Mesenchymal stem cell (in vitro differentiated cells and primary cell): ENCODE results near the gene RCL1.
A peak's percentile ranks its signal among the peaks of the same experiment; 100 is the strongest.

Experiments
- DNase-seq: peaks from one replicate; pipeline ENCODE4 v3.0.0-alpha.2; 2013
- H2AFZ ChIP-seq: one replicate; pipeline ENCODE4 v1.6.1; 2013; ENCODE audit warnings: low read depth, mild to moderate bottlenecking, control low read depth, inconsistent platforms, low read length, moderate library complexity
- H2AK5ac ChIP-seq: 2 replicates; pipeline ENCODE4 v1.6.1; 2013; ENCODE audit warnings: low read length, moderate library complexity, mild to moderate bottlenecking, inconsistent platforms; ENCODE audit not compliant: severe bottlenecking
- H2BK120ac ChIP-seq: one replicate; pipeline ENCODE4 v1.6.1; 2013; ENCODE audit warnings: low read depth, mild to moderate bottlenecking, inconsistent platforms, low read length, moderate library complexity
- H2BK12ac ChIP-seq, 2 experiments: one replicate each; pipeline ENCODE4 v1.6.1; 2013; ENCODE audit warnings: inconsistent platforms in 2 of 2, low read length in 2 of 2, mild to moderate bottlenecking in 2 of 2, moderate library complexity in 2 of 2, control low read depth in 1 of 2
- H2BK15ac ChIP-seq: one replicate; pipeline ENCODE4 v1.6.1; 2013; ENCODE audit warnings: mild to moderate bottlenecking, low read depth, inconsistent platforms; ENCODE audit not compliant: poor library complexity, severe bottlenecking
- H2BK5ac ChIP-seq: 2 replicates; pipeline ENCODE4 v1.6.1; 2013; ENCODE audit warnings: low read depth, mild to moderate bottlenecking, low read length, control low read depth, inconsistent platforms; ENCODE audit not compliant: poor library complexity, severe bottlenecking
- H3K14ac ChIP-seq, 2 experiments: one replicate each; pipeline ENCODE4 v1.6.1; 2013; ENCODE audit warnings: inconsistent platforms in 2 of 2, low read length in 2 of 2, control low read depth in 1 of 2, mild to moderate bottlenecking in 1 of 2, moderate library complexity in 1 of 2
- H3K18ac ChIP-seq, 2 experiments: one replicate each; pipeline ENCODE4 v1.6.1; 2013; ENCODE audit warnings: inconsistent platforms in 2 of 2, low read length in 2 of 2, control low read depth in 1 of 2, low read depth in 1 of 2, mild to moderate bottlenecking in 1 of 2
- H3K23ac ChIP-seq, 2 experiments: one replicate each; pipeline ENCODE4 v1.6.1; 2013; ENCODE audit warnings: inconsistent platforms in 2 of 2, low read length in 2 of 2, mild to moderate bottlenecking in 2 of 2, moderate library complexity in 2 of 2, control low read depth in 1 of 2
- H3K27ac ChIP-seq: 2 replicates; pipeline ENCODE4 v1.5.1; 2013; ENCODE audit warnings: mild to moderate bottlenecking, moderate library complexity, low read length, control low read depth, inconsistent platforms; ENCODE audit not compliant: poor library complexity, severe bottlenecking
- H3K27me3 ChIP-seq, 2 experiments: 2 replicates each; pipeline versions ENCODE4 v1.6.1 to v1.7.0; 2013; ENCODE audit warnings: low read length in 2 of 2, mild to moderate bottlenecking in 2 of 2, moderate library complexity in 2 of 2, control low read depth in 1 of 2, inconsistent platforms in 1 of 2; ENCODE audit not compliant: control insufficient read depth in 1 of 2, insufficient read depth in 1 of 2
- H3K36me3 ChIP-seq, 2 experiments: 2 replicates each; pipeline versions ENCODE4 v1.6.1 to v1.7.0; 2013; ENCODE audit warnings: low read length in 2 of 2, control low read depth in 1 of 2, inconsistent platforms in 1 of 2, low read depth in 1 of 2, mild to moderate bottlenecking in 1 of 2; ENCODE audit not compliant: insufficient read depth in 2 of 2, control insufficient read depth in 1 of 2
- H3K4ac ChIP-seq, 2 experiments: one replicate each; pipeline ENCODE4 v1.6.1; 2013; ENCODE audit warnings: inconsistent platforms in 2 of 2, low read length in 2 of 2, mild to moderate bottlenecking in 2 of 2, moderate library complexity in 2 of 2, control low read depth in 1 of 2, low read depth in 1 of 2
- H3K4me1 ChIP-seq: 2 replicates; pipeline ENCODE4 v1.6.1; 2013; ENCODE audit warnings: low read depth, low read length, control low read depth; ENCODE audit not compliant: control insufficient read depth, insufficient read depth
- H3K4me2 ChIP-seq: 2 replicates; pipeline ENCODE4 v1.6.1; 2013; ENCODE audit warnings: low read length, mild to moderate bottlenecking, inconsistent platforms; ENCODE audit not compliant: poor library complexity, severe bottlenecking
- H3K4me3 ChIP-seq, 2 experiments: 2 replicates each; pipeline versions ENCODE4 v1.5.1 to v1.7.0; 2013; ENCODE audit warnings: low read length in 2 of 2, mild to moderate bottlenecking in 2 of 2, control low read depth in 1 of 2, low read depth in 1 of 2; ENCODE audit not compliant: insufficient read depth in 1 of 2
- H3K79me1 ChIP-seq: replicated peaks from 2 replicates; pipeline ENCODE4 v1.6.1; 2013; ENCODE audit warnings: mild to moderate bottlenecking, control low read depth, low read length, inconsistent platforms; ENCODE audit not compliant: poor library complexity, severe bottlenecking
- H3K9ac ChIP-seq: 2 replicates; pipeline ENCODE4 v1.7.0; 2013; ENCODE audit warnings: mild to moderate bottlenecking, low read length, moderate library complexity
- H3K9me3 ChIP-seq: 2 replicates; pipeline ENCODE4 v1.7.0; 2013; ENCODE audit warnings: mild to moderate bottlenecking, low read length; ENCODE audit not compliant: control insufficient read depth
- H4K8ac ChIP-seq: one replicate; pipeline ENCODE4 v1.6.1; 2013; ENCODE audit warnings: inconsistent platforms, mild to moderate bottlenecking, low read length, moderate library complexity
- H4K91ac ChIP-seq: one replicate; pipeline ENCODE4 v1.6.1; 2013; ENCODE audit warnings: mild to moderate bottlenecking, low read length, inconsistent platforms
- WGBS: methylation state at CpG from one replicate; pipeline ENCODE4 v1.1.7; 2013; ENCODE audit warnings: mixed read lengths; 5-methylcytosine and 5-hydroxymethylcytosine counted together

The RCL1 gene

DNA sequence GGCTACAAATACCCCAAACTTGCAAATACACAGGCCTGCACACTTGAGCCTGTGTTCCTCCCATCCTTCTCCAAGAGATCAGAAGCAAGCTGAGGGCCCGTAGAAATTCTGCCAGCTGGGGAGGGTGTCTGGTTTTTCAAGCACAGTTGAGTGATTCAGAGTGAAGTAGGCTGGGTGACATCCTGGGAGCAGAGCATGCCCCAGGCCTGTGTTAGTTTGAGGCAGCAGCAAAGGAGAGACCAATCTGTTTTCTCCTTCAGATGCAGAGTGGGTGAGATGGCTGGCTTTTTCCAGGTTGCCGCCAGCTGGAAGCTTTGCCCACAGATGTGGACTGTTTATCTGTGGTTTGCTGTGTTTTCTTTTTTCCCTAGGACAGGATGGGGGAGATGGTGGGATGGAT lies 63.1 kb downstream of the RCL1 start:
- no peak overlapping the region for H2BK5ac ChIP-seq
- H4K8ac ChIP-seq: no peak overlapping the region
- no peak overlapping the region for H3K4me3 ChIP-seq
- peaks cover 12% of the 10 kb centered on the region for H3K4me1 ChIP-seq
- no peak overlapping the region for H3K14ac ChIP-seq
- H3K18ac ChIP-seq: no peak overlapping the region
- H3K27ac ChIP-seq: peak overlapping the region; percentile 34
- no peak overlapping the region for H3K23ac ChIP-seq
- no peak overlapping the region for H3K9ac ChIP-seq
- H2BK15ac ChIP-seq: no peak overlapping the region
- H3K27me3 ChIP-seq: no peaks in the 10 kb centered on the region
- no peak overlapping the region for H2BK120ac ChIP-seq
- H2AFZ ChIP-seq: no peak overlapping the region
- H3K4me2 ChIP-seq: peak overlapping the region; percentile 12
- peaks cover 21 to 47% of the 10 kb centered on the region in 2 experiments for H3K36me3 ChIP-seq
- H2AK5ac ChIP-seq: no peak overlapping the region
- no peak overlapping the region for H2BK12ac ChIP-seq
- no peaks in the 10 kb centered on the region for H3K9me3 ChIP-seq
- H4K91ac ChIP-seq: no peak overlapping the region
- 63% methylated on average over 2 of the region's 2 CpGs for WGBS
- peaks cover 2% of the 10 kb centered on the region for H3K79me1 ChIP-seq
- peak; percentile 79 for DNase-seq
- H3K4ac ChIP-seq: no peak overlapping the region

DNA sequence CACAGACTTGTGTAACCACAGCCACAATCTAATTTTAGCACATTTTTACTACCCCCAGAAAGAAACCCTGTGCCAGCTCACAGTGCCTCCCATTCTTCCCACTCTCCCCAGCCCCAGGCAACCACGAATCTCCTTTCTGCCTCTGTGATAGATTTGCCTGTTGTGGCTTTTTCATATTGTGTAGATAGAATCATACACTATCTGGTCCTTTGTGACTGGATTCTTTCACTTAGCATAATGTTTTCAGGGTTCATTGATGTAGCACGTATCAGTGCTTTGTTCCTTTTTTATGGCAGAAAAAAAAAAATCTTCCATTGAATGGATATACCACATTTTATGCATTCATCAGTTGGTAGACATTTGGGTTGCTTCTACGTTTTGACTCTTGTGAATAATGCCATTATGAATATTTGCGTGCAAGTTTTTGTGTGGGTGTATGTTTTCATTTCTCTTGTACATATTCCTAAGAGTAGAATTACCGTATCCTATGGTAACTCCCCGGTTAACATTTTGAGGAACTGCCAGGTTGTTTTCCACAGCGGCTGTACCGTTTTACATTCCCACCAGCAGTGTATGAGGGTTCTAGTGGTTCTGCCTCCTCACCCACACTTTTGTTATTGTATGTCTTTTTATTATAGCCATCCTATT lies 64.5 kb downstream of the RCL1 start:
- no peak overlapping the region for H2BK15ac ChIP-seq
- H2BK5ac ChIP-seq: no peak overlapping the region
- no peaks in the 10 kb centered on the region for H3K27me3 ChIP-seq
- H3K4ac ChIP-seq: no peak overlapping the region
- H3K18ac ChIP-seq: no peak overlapping the region
- no peak overlapping the region for H4K91ac ChIP-seq
- no peak overlapping the region for H2AFZ ChIP-seq
- no peak overlapping the region for H3K23ac ChIP-seq
- no peaks in the 10 kb centered on the region for H3K9me3 ChIP-seq
- H4K8ac ChIP-seq: no peak overlapping the region
- no peak overlapping the region for H2BK120ac ChIP-seq
- peak; percentile 8 for DNase-seq
- no peak overlapping the region for H3K4me2 ChIP-seq
- H3K79me1 ChIP-seq: peaks cover 2% of the 10 kb centered on the region
- peaks cover 12% of the 10 kb centered on the region for H3K4me1 ChIP-seq
- no peak overlapping the region for H3K4me3 ChIP-seq
- H3K14ac ChIP-seq: no peak overlapping the region
- no peak overlapping the region for H3K27ac ChIP-seq
- no peak overlapping the region for H3K9ac ChIP-seq
- 83% methylated on average over 6 of the region's 8 CpGs for WGBS
- H3K36me3 ChIP-seq: peaks cover 21 to 56% of the 10 kb centered on the region in 2 experiments
- H2BK12ac ChIP-seq: no peak overlapping the region
- H2AK5ac ChIP-seq: no peak overlapping the region

DNA sequence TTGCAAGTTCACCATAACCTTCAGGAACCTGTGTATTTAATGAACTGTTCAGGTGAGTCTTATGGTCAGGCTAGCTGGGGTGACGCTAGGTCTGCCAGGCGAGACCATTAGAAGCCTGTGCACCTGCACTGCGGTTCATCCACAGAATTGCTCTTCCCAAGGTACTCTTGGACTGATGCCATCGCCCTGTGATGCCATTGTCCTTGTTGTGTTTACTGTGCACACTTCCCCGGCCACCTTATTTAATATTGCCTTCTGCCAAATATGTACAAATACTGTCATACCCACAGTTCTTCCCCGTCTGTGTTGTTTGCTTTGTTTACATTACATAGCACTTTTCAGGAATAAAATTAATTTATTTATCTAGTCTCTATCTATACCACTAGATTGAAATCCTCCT lies 66.3 kb downstream of the RCL1 start:
- no peak overlapping the region for H3K23ac ChIP-seq
- no peak overlapping the region for H3K14ac ChIP-seq
- no peaks in the 10 kb centered on the region for H3K9me3 ChIP-seq
- no peak overlapping the region for H4K8ac ChIP-seq
- 91% methylated on average over 5 of the region's 6 CpGs for WGBS
- no peak overlapping the region for H2BK5ac ChIP-seq
- H3K4me1 ChIP-seq: peaks cover 12% of the 10 kb centered on the region
- no peak overlapping the region for H2AFZ ChIP-seq
- no peak overlapping the region for H2BK120ac ChIP-seq
- H3K9ac ChIP-seq: no peak overlapping the region
- H2AK5ac ChIP-seq: no peak overlapping the region
- no peak overlapping the region for H4K91ac ChIP-seq
- H3K27me3 ChIP-seq: no peaks in the 10 kb centered on the region
- H3K27ac ChIP-seq: no peak overlapping the region
- H2BK15ac ChIP-seq: no peak overlapping the region
- no peak overlapping the region for H2BK12ac ChIP-seq
- H3K4me2 ChIP-seq: no peak overlapping the region
- H3K79me1 ChIP-seq: peaks cover 5% of the 10 kb centered on the region
- no peak overlapping the region for H3K4ac ChIP-seq
- no peak for DNase-seq
- H3K18ac ChIP-seq: no peak overlapping the region
- peaks cover 12 to 43% of the 10 kb centered on the region in 2 experiments for H3K36me3 ChIP-seq
- no peak overlapping the region for H3K4me3 ChIP-seq

DNA sequence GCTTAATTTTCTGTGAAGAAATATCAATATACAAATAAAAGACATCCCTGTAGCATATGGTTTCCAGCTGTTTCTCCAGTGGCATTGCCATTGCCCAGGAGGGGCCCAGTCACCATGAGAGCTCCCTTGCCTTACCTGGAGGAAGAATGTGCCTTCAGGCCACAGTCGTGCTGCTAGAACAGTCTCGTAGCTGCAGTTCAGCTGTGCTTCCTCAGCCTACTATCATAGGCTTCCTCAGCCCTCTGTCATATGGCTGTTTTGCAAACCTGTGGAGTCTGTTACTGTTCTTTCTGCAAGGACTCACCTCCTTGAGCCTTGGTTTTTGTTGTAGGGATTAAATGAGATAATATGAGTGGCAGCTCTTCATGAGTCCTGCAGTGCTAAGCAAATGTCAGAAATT lies 67.6 kb downstream of the RCL1 start:
- Histone ChIP-seq H3K27ac (no peak overlapping the region), H4K8ac (no peak overlapping the region), H2BK120ac (no peak overlapping the region), H3K9ac (no peak overlapping the region), H2BK12ac (no peak overlapping the region), H3K18ac (no peak overlapping the region), H2BK15ac (no peak overlapping the region), H2BK5ac (no peak overlapping the region), H3K27me3 (no peaks in the 10 kb centered on the region), H2AFZ (no peak overlapping the region), H3K79me1 (peaks cover 8% of the 10 kb centered on the region), H4K91ac (no peak overlapping the region), H3K4me2 (no peak overlapping the region), H3K4ac (no peak overlapping the region), H3K23ac (no peak overlapping the region), H3K9me3 (no peaks in the 10 kb centered on the region), H2AK5ac (no peak overlapping the region), H3K14ac (no peak overlapping the region), H3K4me1 (peaks cover 5% of the 10 kb centered on the region), H3K36me3 (peaks cover 11 to 41% of the 10 kb centered on the region in 2 experiments), H3K4me3 (no peak overlapping the region)
- 97% methylated on average over 2 of the region's 2 CpGs for WGBS
- no peak for DNase-seq
